Pancreas (tissue), 10 donors: ENCODE results near the gene CLDND1. TPM values are rescaled to one million over a fixed set of nuclear protein-coding genes. Genes with fewer than 3 reads are reported as not detected.

Experiments
- ATAC-seq, 4 donors: fragments of 200-7000 bp; cut with Tn5 transposase; one replicate each; pipeline versions ENCODE4 v1.8.0 to v1.9.1; 2020; ENCODE audit warnings: mild to moderate bottlenecking in 4 of 4, moderate library complexity in 4 of 4
- DNase-seq, 6 donors: peaks; one replicate each; pipeline ENCODE4 v3.0.0-alpha.2; 2020
- FAIRE-seq: peaks from 2 replicates; lab custom pipeline; 2012; peaks lifted over from hg19 to GRCh38; lab: Jason Lieb, UNC
- H3K27ac ChIP-seq, 4 donors: fragments of 200-600 bp; sonication (generic); 1 replicate in 3 of 4; 2 replicates in 1 of 4; pipeline versions ENCODE4 v1.5.0 to v1.8.0; 2020
- H3K27me3 ChIP-seq, 4 donors: fragments of 200-600 bp; one replicate each; pipeline ENCODE4 v1.8.0; 2021
- H3K36me3 ChIP-seq, 3 donors: fragments of 200-600 bp; sonication (generic) in 1 of 3; one replicate each; pipeline versions ENCODE4 v1.5.0 to v1.8.0; 2020 to 2021
- H3K4me1 ChIP-seq, 3 donors: fragments of 200-600 bp; one replicate each; pipeline ENCODE4 v1.8.0; 2021
- H3K4me3 ChIP-seq, 4 donors: fragments of 200-600 bp; sonication (generic) in 2 of 4; one replicate each; pipeline versions ENCODE4 v1.5.0 to v1.8.0; 2020 to 2021
- H3K9me3 ChIP-seq, 4 donors: fragments of 200-600 bp; one replicate each; pipeline ENCODE4 v1.8.0; 2021
- WGBS, 2 donors: extraction: QIAGEN DNeasy Blood & Tissue Kit; methylation state at CpG; one replicate each; pipeline ENCODE4 v1.1.7; 2013; 5-methylcytosine and 5-hydroxymethylcytosine counted together
- intact Hi-C, 3 donors: fragments of 100-400 bp; cut with DNase I; formaldehyde crosslinking; loops; one replicate each; pipeline versions ENCODE4 v1.11.1 to v1.14.2; 2022
- polyA plus RNA-seq, 2 donors: library from polyadenylated mRNA; stranded (reverse); fragments of 200-250 nt; gene quantifications; one replicate each; pipeline ENCODE4 v1.2.3, GENCODE V29; 2013
- total RNA-seq, 6 donors: library from RNA; stranded (reverse); fragmentation: NEBNext Ultra II Directional in 4 of 6; extraction: Animal tissue kit (Norgen Biotek cat#: 25700) in 4 of 6; gene quantifications; one replicate each; pipeline versions ENCODE4 v1.2.1 to v1.2.4, GENCODE V29; 2021 to 2023
- TF ChIP-seq, protein P1 (sequence below), 4 donors: fragments of 200-600 bp; sonication (generic) in 3 of 4; IDR thresholded peaks; one replicate each; pipeline versions ENCODE4 v1.5.0 to v1.8.0; 2021; ENCODE audit warnings: antibody characterized with exemption in 4 of 4
- donor health status: healthy with polysubstance abuse.
- donor health status: DM: no; HTN: no; CAD: no; lungs with moderate emphysema.
- donor health status: DM: no; HTN: no; CAD: no.
- donor health status: control.
- donor health status: control.
- donor health status: Bipolar disorder and iron deficiency.
- donor health status: DM: yes; HTN: yes; CAD: no.
- donor health status: DM: no; HTN: no; CAD: no.
- donor health status: DM: no; HTN: no; CAD: no.
- donor health status: DM: yes; HTN: yes; CAD: no.

The CLDND1 gene
- total and polyA plus RNA-seq, 8 donors = 16.0 to 37.2 (median 22.3) TPM

DNA sequence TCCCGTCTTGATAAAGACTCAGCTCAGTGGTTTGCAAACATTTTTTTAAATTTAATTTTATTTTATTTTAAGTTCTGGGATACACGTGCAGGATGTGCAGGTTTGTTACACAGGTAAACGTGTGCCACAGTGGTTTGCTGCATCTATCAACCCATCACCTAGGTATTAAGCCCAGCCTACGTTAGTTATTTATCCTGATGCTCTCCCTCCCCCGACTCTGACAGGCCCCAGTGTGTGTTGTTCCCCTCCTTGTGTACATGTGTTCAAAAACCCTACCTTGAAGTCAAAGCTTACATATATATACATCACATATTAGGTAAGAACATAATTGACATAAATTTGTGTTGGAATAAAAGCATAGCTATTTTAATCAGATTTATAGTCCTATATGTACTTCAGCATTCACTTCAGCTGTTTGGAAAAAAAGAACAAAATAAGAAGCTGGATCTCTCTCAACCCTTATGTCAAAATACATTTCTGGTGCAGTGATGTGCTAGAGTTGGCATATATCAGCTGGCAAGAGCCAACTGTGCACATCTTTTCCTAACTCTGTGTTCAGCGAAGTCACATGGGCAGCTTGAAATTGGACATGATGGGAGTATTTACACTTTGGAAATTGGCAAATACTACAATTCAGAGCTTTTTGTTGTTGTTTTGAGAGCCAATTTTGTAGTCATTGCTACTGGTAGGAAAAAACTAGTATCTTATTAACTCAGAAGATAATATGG lies 35.6 kb upstream of the CLDND1 start:
- 46 to 56% methylated on average over 6 of the region's 6 CpGs for WGBS, 2 donors
- no peak overlapping the region for H3K27ac ChIP-seq

DNA sequence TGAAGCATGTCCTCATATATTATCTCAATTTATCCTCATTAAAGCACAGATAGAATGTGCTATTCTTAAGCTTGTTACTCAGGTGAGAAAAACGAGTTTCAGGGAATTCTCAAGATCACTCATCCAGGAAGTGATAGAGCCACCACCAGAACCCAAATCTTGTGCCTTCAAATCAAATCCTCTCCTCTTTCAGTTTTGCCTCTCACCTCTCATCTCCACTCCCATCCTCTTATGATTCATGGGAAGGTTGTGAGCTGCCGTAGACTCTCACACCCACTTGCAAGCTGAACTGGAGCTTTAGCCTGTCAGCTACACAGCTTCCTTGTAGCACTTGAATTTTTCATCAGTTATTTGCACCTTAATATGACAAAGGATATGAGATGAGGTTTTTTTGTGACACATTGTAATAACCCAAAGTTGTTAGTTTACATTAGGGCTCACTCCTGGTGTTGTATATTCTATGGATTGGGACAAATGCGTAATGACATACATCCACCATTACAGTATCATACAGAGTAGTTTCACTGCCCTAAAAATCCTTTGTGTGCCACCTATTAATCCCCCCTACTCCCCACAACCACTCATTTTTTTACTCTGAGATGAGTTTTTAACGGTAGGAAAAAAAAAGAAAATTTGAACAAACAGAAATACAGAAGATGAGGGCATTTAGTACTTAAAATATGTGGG lies 34.8 kb upstream of the CLDND1 start:
- intact Hi-C loops = no loop called here
- Histone ChIP-seq H3K27me3 (peaks cover 0 to 5% (median 2%) of the 10 kb centered on the region in 4 donors), H3K9me3 (no peaks in the 10 kb centered on the region), H3K36me3 (no peaks in the 10 kb centered on the region), H3K27ac (no peak overlapping the region), H3K4me1 (no peaks in the 10 kb centered on the region), H3K4me3 (no peak overlapping the region)
- no peak for ATAC-seq
- TF ChIP-seq, protein P1, sequence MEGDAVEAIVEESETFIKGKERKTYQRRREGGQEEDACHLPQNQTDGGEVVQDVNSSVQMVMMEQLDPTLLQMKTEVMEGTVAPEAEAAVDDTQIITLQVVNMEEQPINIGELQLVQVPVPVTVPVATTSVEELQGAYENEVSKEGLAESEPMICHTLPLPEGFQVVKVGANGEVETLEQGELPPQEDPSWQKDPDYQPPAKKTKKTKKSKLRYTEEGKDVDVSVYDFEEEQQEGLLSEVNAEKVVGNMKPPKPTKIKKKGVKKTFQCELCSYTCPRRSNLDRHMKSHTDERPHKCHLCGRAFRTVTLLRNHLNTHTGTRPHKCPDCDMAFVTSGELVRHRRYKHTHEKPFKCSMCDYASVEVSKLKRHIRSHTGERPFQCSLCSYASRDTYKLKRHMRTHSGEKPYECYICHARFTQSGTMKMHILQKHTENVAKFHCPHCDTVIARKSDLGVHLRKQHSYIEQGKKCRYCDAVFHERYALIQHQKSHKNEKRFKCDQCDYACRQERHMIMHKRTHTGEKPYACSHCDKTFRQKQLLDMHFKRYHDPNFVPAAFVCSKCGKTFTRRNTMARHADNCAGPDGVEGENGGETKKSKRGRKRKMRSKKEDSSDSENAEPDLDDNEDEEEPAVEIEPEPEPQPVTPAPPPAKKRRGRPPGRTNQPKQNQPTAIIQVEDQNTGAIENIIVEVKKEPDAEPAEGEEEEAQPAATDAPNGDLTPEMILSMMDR (IDR thresholded peaks at IDR 0.05) = no peak
- no peak for DNase-seq
- 40 to 60% methylated on average over 4 of the region's 4 CpGs for WGBS, 2 donors
- FAIRE-seq = no peak

More for the DNA sequence above, 35.6 kb upstream of the CLDND1 start:
- intact Hi-C loops = no loop called here
- Histone ChIP-seq H3K36me3 (no peaks in the 10 kb centered on the region), H3K27me3 (peaks cover 0 to 5% (median 2%) of the 10 kb centered on the region in 4 donors), H3K9me3 (no peaks in the 10 kb centered on the region), H3K4me1 (no peaks in the 10 kb centered on the region), H3K4me3 (no peak overlapping the region)
- TF ChIP-seq, protein P1 (IDR thresholded peaks at IDR 0.05) = no peak
- no peak for FAIRE-seq
- no peak for ATAC-seq
- no peak for DNase-seq

DNA sequence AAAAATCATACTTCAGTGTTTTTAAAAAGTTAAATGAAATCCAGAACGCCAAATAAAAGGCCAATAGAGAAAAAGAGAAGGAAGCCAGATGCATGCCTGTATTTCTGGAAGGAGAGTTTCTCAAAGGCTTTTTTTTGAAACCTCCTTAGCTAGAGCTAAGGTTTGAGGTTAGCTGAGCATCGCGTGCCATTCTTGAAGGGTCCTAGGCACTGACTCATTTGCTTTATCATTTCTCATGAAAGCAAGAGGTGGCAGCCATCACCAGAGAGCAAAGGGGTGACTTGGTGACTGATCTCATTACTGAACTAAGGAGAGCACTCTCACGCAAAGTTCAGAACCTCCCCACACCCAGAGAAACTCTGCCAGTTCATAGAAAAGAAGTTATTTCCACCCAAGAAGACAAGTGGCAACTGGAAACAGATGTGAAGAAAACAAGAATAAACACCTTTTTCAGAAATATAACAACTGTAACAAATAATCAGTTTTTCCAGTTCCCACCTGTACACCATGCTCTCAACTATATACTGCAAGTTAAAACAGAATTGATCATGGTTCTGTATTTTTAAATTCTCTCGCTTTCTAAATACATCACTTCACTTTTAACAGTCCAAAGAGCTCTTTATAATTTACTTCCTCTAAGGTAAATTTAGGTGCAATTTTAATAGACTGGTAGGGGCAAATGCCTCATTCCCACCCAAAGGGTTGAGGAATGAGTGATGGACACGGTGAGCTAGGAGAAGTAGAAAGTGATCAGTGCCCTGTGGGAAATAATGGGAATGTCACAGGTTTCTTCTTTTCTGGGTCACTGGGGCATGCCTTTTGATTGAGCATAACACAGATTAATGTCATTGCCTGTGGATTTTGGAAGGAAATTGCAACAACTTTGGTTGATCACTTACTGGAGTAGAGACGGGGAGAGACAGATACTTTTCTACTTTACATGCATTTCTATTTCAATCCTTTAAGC lies 33.7 kb upstream of the CLDND1 start:
- Histone ChIP-seq H3K4me1 (no peaks in the 10 kb centered on the region), H3K27ac (no peak overlapping the region), H3K9me3 (no peaks in the 10 kb centered on the region), H3K27me3 (peaks cover 0 to 5% (median 2%) of the 10 kb centered on the region in 4 donors), H3K4me3 (no peak overlapping the region), H3K36me3 (no peaks in the 10 kb centered on the region)
- no peak for FAIRE-seq
- TF ChIP-seq, protein P1 (IDR thresholded peaks at IDR 0.05) = no peak
- no peak for ATAC-seq
- 68 to 72% methylated on average over 7 of the region's 7 CpGs for WGBS, 2 donors
- intact Hi-C loops = no loop called here
- DNase-seq = no peak

DNA sequence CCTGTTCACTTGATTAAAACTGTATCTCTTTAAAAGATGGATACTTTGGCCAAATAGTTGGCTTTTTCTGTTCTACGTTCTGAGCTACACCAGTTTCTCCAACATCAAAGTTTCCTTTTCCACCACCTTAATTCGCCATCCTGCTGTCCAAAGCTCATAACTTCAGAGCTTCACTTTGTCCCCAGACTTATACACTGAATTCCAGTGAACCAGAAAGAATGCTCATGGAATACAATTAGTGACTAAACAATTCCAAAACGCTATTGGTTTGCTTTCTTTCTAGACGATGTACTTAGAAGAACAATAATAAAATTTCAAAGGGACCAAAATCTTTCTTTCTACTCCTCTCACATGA lies 32.3 kb upstream of the CLDND1 start:
- TF ChIP-seq, protein P1 (IDR thresholded peaks at IDR 0.05) = no peak
- Histone ChIP-seq H3K4me3 (no peak overlapping the region), H3K9me3 (no peaks in the 10 kb centered on the region), H3K27me3 (peaks cover 0 to 5% (median 2%) of the 10 kb centered on the region in 4 donors), H3K36me3 (no peaks in the 10 kb centered on the region), H3K4me1 (no peaks in the 10 kb centered on the region), H3K27ac (no peak overlapping the region)
- 50 to 56% methylated on average over 4 of the region's 4 CpGs for WGBS, 2 donors
- ATAC-seq (no peak), FAIRE-seq (no peak), DNase-seq (no peak)
- intact Hi-C loops = no loop called here
